ENCODE results near the gene LRP1.

The LRP1 gene

GRCh38 chr12:57234233-57234570 is 105.9 kb downstream of the LRP1 start:
- in situ Hi-C loops (cut with HindIII; ENCODE audit: low pct_ligation_motif_present, low pct_unique_long_range_greater_than_20kb, low sequenced_read_pairs): no loop called here
- DNase-seq: no peak

DNA sequence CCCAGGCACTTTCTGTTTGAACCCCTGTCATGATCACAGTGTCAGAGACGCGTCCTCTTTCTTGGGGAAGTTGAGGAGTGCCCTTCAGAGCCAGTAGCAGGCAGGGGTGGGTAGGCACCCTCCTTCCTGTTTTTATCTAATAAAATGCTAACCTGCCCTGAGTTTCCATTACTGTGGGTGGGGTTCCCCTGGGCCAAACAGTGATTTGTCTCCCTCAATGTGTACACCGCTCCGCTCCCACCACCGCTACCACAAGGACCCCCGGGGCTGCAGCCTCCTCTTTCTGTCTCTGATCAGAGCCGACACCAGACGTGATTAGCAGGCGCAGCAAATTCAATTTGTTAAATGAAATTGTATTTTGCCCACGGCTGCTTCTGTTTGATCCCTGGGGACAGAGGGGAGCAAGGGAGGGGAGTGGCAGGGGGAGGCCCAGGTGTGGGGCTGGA is 106.3 kb downstream of the LRP1 start:
- no peak for DNase-seq
- in situ Hi-C loops (cut with HindIII; ENCODE audit: low pct_ligation_motif_present, low pct_unique_long_range_greater_than_20kb, low sequenced_read_pairs): no loop called here

GRCh38 chr12:57235017-57235727 is 106.9 kb downstream of the LRP1 start:
- DNase-seq: no peak
- in situ Hi-C loops (cut with HindIII; ENCODE audit: low pct_ligation_motif_present, low pct_unique_long_range_greater_than_20kb, low sequenced_read_pairs): no loop called here

DNA sequence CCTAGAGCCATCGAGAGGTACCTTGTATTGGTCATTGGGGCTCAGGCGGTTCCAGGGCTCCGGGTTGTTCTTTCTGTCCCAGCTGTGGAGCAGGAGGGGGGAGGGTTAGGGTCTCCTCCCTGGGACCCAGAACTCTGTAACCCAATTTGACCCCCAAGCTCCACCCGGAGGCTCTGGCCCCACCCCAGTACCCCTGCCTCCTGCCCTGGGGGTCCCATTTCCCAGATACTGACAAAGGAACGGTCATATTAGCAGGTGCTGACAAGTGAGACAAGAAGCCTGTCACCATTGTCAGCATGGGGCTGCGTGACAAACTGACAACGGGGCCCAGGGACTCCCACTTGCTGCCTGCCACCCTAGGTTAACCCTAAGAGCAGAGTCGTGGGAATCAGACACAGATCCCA is 107.4 kb downstream of the LRP1 start:
- DNase-seq: no peak
- in situ Hi-C loops (cut with HindIII; ENCODE audit: low pct_ligation_motif_present, low pct_unique_long_range_greater_than_20kb, low sequenced_read_pairs): no loop called here

- in situ Hi-C loops (cut with HindIII; ENCODE audit: low pct_ligation_motif_present, low pct_unique_long_range_greater_than_20kb, low sequenced_read_pairs): no loop called here
- no peak for DNase-seq
Measured at GRCh38 chr12:57236201-57236924, 108.1 kb downstream of the LRP1 start.

GRCh38 chr12:57236925-57237595 is 108.8 kb downstream of the LRP1 start:
- DNase-seq: no peak
- in situ Hi-C loops (cut with HindIII; ENCODE audit: low pct_ligation_motif_present, low pct_unique_long_range_greater_than_20kb, low sequenced_read_pairs): no loop called here

- in situ Hi-C loops (cut with HindIII; ENCODE audit: low pct_ligation_motif_present, low pct_unique_long_range_greater_than_20kb, low sequenced_read_pairs): no loop called here
- DNase-seq: no peak
Measured at GRCh38 chr12:57237596-57237931, 109.3 kb downstream of the LRP1 start.

GRCh38 chr12:57237932-57238853 is 109.9 kb downstream of the LRP1 start:
- no peak for DNase-seq
- in situ Hi-C loops (cut with HindIII; ENCODE audit: low pct_ligation_motif_present, low pct_unique_long_range_greater_than_20kb, low sequenced_read_pairs): no loop called here

GRCh38 chr12:57238854-57239554 is 110.7 kb downstream of the LRP1 start:
- DNase-seq: peak; percentile 93
- in situ Hi-C loops (cut with HindIII; ENCODE audit: low pct_ligation_motif_present, low pct_unique_long_range_greater_than_20kb, low sequenced_read_pairs): no loop called here

DNA sequence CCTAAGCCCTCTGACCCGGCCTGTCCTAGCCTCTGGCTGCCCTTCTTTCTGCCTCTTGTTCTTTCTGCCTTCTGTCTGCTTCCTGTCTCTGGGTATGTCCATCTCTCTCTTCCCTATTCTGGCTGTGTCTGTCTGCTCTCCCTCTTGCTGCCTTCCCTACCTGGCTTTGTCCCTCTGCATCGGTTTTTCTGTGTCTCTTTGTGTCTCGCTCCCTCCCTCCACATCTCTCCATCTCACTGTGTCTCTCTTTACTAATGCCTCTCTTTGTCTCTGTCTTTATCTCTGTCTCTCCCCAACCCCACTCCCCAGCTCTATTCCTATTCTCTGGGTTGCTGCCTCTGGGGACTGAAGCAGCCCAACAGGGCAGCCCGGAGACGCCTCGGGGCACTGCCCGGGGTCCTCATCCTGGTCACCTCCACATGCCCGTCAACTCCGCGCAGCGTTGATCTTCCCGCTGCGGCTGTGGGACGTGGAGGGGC is 111.3 kb downstream of the LRP1 start:
- in situ Hi-C loops (cut with HindIII; ENCODE audit: low pct_ligation_motif_present, low pct_unique_long_range_greater_than_20kb, low sequenced_read_pairs): no loop called here
- DNase-seq: peak; percentile 35

- DNase-seq: peak; percentile 65
- in situ Hi-C loops (cut with HindIII; ENCODE audit: low pct_ligation_motif_present, low pct_unique_long_range_greater_than_20kb, low sequenced_read_pairs): no loop called here
Measured at GRCh38 chr12:57240066-57240921, 112.0 kb downstream of the LRP1 start.

DNA sequence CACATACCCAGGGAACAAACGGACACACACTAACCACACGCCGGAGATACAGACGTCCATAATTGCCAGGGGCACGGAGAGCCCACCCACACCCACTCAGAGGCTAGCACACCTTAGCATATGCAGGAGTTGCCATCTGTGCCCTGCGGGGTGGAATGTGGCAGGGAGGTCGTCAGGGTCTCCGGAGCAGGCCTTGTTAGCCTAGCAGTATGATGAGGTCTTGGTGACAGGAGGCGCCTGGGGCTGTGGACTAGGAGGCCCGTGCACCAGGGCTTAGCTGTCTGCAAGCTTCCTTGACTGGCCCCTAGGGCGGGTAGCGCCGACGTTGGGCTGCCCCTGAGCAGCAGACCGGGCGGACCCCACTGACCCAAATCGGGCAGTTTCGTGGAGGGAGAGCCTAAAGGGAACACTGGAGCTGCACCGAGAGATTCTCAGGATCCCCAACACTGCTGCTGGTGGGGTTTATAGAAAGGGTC is 112.7 kb downstream of the LRP1 start:
- in situ Hi-C loops (cut with HindIII; ENCODE audit: low pct_ligation_motif_present, low pct_unique_long_range_greater_than_20kb, low sequenced_read_pairs): no loop called here
- peak; percentile 48 for DNase-seq

GRCh38 chr12:57241402-57242310 is 113.4 kb downstream of the LRP1 start:
- DNase-seq: no peak
- in situ Hi-C loops (cut with HindIII; ENCODE audit: low pct_ligation_motif_present, low pct_unique_long_range_greater_than_20kb, low sequenced_read_pairs): no loop called here

DNA sequence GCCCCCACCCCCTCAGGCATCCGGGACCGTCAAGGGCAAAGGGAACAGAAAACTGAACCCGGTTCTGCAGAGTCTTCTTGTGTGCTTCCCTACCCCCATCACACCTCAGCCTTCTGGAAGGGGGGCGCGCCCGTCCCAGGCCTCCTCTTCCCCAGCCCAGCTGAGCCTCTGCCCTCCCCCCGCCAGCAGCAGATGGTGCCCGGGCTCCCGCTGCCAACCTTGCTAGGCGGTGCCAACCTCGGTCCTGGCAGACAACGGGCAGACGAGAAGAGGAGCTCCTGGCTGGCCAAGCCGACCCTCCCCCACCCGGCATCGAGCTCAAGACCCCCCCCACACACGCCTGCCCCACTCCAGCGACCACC is 114.0 kb downstream of the LRP1 start:
- no peak for DNase-seq
- in situ Hi-C loops (cut with HindIII; ENCODE audit: low pct_ligation_motif_present, low pct_unique_long_range_greater_than_20kb, low sequenced_read_pairs): no loop called here

DNA sequence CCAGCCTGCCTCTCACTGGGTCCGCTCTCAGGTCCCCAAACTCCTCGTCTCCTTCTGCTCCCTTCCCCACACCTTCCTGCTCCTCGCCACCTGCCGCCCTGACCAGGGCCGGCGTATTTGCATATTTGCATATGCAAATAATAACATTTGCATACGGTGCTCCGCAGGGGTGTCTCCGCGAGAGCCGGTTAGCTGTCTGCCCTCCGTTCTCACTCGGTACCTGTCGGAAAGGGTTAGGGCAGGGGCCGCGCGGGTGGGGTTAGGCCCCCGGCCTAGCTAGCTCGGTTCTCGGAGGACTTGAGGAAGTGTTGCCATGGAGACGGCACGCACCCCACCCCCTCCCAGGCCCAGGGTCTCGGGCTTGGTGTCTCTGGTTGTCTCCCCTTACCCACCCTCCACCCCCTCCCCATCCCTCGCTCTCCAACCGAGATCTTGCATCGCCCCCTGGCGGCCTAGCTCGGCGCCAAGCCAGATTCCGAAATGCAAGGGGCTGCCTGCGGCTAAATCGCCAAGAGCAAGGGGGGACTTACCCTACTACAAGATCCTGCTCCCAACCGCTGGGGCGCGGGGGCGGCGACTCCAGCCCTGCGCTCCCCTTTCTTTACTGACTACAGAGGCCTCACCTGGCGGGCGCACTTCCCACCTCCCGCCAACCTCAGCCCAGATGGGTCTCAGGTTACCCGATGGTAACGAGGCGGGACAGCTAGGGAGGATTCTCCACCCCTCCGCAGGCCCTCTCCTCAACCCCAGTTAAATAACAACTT is 114.6 kb downstream of the LRP1 start:
- in situ Hi-C loops (cut with HindIII; ENCODE audit: low pct_ligation_motif_present, low pct_unique_long_range_greater_than_20kb, low sequenced_read_pairs): no loop called here
- DNase-seq: peak; percentile 78
